ENCODE measurements around the gene SHQ1.
A peak's percentile ranks its signal among the peaks of the same experiment; 100 is the strongest.
"Not testable (repeated sequence)": the region's sequence is repeated elsewhere in the genome, so short reads cannot be mapped to it uniquely, and the experiment has no call there.

SHQ1 gene

DNA sequence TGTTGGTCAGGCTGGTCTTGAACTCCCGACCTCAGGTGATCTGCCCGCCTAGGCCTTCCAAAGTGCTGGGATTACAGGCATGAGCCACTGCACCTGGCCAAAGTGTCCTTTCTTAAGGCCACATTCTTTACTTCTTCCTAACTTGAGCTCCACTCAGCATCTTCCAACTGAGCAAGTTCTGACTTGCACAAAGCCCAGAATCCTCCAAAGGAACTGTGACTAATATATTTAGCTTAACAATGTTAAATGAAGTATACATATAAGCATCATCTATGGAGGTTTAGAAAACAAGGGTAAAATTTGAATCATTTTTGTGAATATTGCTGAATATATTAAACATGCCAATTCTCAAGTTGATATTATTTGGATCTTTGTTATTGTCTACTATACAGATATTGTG, 93.7 kb downstream of the SHQ1 start:
- DNase-seq (ENCODE audit: low read depth in 2 of 3, low spot score in 1 of 3): no peak

DNA sequence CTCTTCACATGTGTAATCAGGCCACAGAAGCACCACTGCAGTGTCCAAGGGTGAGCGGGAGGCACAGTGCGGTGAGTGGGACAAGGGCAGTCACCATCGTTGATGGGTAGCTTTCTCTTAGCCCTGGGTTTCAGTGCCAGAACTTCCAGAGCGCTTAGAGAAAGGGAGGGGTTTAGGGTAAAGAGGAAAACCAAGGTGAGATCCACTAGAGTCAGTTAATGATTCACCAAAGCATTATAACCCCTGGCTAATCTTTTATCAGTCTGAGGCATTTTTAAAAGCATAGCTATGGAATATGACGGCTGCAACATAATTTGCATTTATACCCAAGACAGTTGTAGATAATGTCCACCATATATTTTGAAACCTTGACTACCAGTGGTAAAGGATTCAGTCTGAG, 94.8 kb downstream of the SHQ1 start:
- no peak for DNase-seq (ENCODE audit: low read depth in 2 of 3, low spot score in 1 of 3)

DNA sequence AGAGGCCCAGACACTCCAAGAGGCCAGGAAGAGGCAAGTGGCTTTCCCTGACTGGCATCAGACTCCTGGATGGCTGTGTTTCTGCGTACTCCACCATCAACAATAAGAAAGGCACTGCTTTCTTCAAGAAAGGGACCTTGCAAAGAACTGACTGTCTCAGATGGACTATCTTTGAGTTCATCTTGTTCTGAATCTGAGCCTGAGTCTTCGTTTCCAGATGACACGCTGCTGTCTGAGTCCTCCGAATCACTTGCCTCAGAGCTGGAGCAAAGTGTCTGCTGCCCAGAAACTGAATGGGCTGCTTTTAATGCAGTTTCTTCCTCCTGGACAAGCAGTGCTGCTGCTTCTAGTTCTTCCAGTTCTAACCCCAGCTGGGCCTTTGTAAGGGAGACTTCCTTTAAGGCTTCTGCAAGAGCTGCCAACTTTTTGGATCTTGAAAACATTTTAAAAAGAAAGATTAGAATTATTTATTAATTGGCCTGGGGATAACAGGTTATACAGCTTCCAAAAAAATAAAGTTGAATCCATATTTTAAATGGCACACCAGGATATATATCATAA, 97.8 kb downstream of the SHQ1 start:
- DNase-seq (ENCODE audit: low read depth in 2 of 3, low spot score in 1 of 3): no peak

DNA sequence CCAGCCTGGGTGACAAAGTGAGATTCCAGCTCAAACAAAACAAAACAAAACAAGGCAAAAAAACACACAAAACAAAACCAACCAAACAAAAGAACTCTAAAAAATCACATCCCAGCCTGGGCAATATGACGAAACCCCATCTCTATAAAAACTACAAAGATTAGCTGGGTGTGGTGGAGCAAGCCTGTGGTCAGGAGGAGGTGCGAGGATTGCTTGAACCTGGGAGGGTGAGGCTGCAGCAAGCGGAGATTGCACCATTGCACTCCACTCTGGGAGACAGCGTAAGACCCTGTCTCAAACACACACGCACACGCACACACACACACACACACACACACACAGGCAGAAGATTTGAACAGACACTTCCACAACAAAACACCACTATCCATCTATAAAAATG, 99.6 kb downstream of the SHQ1 start:
- no peak for DNase-seq (ENCODE audit: low read depth in 2 of 3, low spot score in 1 of 3)

DNA sequence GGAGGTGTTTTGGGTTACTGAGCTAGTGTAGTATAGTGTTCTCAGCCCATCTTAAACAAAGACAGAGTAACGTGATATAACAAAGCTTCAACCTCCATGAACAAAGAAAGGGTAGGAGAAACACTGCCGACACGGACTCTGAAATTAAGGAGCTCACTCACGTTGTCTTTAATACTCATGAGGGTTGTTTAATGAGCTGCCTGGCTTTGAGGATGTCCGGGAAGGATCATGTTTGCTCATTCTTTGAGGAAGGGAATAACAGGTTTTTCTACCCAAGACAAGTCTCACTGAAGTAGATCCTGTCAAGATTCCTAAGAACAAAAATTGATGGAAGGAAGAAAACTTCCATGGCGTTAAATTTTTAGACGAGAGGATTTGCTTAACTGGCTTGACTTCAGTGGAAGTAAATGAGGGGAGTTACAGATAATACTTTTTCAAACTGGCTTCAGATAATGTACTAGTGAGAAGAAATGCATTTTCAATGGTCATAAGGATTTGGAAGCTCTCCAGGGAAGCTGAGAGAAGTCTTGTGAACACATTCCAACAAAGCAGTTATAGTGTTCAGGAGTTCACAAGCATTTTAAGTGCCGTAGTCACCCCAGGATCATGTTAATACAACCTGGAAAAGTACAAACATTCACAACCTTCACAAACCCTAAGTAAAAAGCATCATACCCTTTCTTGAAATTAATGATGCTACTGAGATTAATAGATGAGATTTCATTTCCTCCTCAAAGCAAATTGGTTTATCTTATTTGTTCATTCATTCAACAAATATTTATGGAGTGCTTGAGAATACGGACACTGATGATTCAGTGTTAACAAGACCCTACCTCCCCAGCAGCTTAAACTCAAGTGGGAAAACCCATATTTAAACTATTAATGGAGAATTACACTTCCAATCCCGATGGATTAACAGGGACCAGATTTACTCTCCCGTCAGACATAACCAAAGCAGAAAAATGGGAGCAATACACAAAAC, 101.5 kb downstream of the SHQ1 start:
- DNase-seq (ENCODE audit: low read depth in 2 of 3, low spot score in 1 of 3): no peak

DNA sequence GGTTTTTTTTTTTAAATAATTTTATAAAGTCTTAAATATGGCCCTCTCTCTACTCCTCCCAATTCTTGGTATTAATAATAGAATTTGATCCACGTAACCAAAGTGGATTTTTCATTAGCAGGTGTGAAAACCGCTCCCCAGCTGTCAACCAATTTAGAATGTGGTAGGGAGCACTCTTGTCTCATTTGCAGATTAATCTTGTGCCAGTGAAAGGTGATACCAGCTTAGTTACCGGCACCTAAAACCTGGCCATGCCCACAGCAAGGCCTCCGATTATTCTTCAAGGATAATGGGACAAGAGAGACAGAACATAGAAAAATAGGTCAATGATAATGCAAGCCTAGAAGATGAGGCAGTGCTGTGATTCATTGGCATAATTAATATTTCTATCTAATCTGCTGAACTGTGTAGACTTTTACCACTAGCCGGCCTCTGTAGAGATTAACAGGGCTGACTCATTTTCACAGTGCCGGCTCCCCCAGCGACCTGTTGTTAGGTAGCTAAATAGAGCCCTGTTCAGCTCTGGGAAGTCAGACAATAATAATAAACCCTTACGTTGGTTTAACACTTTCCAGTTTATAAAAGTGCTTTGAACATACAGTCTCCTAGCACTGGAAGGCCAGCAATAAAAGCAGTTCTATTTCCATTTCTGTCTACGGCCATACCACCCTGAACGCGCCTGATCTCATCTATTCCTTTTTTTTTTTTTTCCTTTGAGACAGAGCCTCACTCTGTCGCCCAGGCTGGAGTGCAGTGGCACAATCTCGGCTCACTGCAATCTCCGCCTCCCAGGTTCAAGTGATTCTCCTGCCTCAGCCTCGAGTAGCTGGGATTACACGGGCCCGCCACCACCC, 102.9 kb downstream of the SHQ1 start:
- DNase-seq (ENCODE audit: low read depth in 2 of 3, low spot score in 1 of 3): no peak

DNA sequence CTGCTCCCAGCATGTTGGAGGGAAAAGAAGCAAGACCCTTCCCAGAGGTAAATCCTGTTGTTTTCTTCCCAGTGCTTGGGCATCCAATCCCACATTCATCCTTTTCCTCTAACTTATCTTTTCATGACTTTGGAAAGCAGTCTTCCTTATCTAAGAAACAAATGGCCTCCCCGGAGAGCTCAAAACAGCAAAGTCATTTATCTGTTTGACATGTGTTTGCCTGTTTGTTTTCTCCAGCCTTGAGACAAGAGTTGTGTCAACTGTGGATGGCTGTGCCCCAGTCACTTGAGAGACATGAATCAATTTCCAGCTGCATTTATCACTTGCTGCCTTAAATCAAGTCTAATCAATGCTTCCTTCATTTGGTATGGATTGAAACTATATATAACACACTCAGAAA, 103.9 kb downstream of the SHQ1 start:
- no peak for DNase-seq (ENCODE audit: low read depth in 2 of 3, low spot score in 1 of 3)

DNA sequence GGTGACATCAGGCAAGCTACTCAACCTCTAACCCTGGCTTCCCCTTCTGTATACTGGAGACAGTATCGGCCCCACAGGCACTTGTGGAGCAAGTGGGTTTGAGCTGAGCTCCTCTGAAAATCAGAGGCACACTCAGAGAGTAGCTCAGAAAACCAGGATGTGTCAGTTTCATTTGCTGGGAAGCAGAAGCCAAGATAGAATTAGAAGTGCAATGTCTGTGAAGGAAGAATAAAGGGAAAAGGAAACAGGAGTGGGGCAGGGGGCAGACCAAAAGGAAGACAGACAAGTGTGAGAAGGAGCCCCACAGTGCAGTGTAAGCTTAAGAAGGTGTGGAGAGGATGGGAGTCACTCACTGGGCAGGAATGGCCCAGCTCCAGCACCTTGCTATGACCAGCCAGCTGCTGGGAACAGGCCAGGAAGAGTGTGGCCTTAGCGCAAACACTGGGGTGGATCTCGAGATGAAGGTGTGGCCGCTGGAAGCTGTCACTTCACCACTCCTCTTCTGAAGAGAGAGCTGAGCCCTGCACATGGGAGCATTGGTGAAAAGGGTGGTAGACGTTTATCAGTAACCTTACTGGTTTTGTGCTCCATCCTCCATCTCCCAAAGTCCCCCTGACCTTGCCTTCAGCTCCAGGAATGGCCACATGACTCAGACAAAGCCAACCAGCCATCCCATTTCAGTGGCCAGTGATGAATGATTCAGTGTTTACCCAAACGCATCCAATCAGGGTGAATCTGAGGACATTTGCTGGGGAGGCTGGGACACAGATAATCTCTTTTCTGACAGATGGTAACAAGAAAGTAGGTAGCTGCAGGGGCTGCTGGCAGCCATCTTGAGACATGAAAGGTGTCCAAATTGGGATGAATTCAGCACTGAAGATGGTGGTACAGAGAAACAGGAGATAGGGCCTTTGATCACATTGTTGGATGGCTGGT, 108.4 kb downstream of the SHQ1 start:
- DNase-seq (ENCODE audit: low read depth in 2 of 3, low spot score in 1 of 3): no peak

DNA sequence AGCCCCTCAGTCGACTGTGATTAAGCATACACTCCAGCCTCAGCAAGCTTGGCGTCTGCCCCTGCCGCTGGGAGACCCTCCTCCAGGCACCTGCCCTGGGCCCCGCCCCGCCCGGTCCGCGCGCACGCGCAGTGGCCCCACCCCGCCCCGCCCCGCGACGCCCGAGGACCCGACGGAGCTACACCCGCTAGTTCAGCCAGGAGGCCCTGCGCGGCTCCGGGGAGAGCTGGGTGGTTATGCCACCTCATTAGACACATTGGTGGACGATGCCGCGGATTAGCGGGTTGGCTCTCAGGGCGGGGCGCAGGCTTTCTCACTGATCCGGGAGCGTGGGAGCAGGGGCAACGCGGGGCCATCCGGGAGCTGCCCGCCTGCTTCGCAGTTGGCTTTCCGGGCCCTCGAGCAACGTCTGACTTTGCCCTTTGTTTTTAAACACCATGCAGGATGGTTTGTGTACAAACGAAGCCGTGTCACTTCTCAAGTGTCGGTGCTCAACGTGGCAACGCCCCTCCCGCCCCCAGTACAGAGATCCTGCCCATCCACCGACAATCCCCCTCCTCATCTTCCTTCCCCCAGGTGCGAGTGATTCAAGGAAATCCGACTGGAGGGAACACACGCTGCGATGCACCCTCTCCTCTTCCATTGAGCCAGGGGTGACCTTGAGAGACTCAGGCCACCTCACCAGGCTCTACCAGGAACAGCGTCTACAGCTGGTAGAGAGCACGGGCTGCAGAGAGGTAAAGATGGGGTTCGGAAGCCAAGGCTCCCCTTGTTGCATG, 109.3 kb downstream of the SHQ1 start:
- peak; percentile 52 to 58 (median 58) for DNase-seq (ENCODE audit: low read depth in 2 of 3, low spot score in 1 of 3)

DNA sequence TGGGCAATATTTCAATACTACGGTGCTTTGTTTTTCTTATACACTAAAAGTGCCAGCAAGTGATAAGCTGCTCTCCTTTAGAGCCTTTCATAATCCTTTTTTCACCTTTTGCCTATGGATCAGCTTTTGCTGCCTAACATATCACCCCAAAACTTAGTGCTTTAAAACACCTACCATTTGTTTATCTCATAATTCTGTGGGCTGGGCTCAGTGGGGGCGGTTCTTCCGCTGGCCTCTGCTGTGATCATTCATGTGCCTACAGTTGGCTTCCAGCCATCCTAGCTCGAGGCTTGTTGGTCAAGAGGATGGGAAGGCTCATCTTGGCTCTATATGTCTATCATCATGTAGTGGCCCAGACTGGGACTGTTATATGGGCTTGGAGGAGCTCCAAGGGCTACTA, 113.2 kb downstream of the SHQ1 start:
- not testable (repeated sequence) for DNase-seq (ENCODE audit: low read depth in 2 of 3, low spot score in 1 of 3)

DNA sequence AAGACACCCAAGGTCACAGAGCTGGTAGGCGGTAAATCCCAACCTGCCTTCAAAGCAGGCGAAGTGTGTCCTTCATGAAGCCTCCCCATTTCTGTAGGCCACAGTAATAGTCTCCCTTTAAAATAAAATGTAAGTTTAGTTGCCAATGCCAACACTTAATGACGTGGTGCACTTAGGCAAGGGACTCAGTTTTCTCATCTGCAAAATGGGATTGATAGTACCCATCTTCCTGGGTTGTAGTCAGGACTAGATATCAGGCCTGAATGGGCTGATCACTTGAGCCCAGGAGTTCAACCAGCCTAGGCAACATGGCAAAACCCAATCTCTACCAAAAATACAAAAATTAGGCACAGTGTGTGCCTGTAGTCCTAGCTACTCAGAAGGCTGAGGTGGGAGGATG, 114.6 kb downstream of the SHQ1 start:
- DNase-seq (ENCODE audit: low read depth in 2 of 3, low spot score in 1 of 3): no peak

DNA sequence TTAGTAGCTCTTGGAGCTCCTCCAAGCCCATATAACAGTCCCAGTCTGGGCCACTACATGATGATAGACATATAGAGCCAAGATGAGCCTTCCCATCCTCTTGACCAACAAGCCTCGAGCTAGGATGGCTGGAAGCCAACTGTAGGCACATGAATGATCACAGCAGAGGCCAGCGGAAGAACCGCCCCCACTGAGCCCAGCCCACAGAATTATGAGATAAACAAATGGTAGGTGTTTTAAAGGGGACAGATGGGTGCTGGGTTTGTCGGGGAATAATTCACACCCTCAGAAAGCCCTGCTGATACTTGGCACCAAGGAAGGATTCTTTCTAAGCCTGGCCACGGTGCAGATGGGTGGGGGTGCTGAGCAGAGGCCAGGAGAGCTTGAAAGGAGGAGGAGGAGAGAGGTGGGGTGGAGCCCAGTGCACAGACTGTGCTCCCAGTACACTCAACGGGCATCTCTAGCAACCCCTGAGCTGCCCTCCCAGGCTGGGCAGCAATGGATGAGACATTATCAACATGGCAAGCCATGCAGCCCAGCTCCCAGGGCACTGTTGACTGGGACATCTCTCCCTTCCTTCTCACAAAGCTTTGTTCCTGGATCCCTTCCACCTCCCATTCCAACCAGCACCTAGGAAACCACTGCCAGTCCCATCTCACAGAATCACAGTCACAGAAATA, 115.4 kb downstream of the SHQ1 start:
- DNase-seq (ENCODE audit: low read depth in 2 of 3, low spot score in 1 of 3): not testable (repeated sequence)

DNA sequence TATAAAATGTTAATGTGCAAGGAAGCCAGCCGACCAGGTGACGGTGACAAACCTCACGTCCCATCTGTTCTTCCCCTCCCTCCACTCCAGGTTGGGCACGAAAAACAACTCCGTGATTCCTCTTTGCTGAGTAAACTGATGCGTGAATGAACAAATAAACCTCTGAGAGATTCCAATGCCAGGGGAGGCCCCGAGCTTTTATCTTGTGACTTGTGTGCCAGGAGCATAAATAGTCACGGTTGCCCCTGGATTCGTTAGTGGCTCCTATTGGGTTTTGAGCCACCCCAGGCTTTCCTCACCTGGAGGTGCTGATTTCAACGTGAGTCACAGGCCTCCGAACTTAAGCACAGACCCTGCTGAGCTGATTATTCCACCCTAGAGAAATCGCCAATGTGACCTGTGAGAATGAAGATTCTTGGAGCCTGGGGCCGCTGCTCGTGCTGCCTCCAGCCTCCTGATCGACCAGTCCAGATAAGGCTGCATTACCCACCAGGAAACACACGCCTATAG, 119.2 kb downstream of the SHQ1 start:
- DNase-seq (ENCODE audit: low read depth in 2 of 3, low spot score in 1 of 3): no peak

DNA sequence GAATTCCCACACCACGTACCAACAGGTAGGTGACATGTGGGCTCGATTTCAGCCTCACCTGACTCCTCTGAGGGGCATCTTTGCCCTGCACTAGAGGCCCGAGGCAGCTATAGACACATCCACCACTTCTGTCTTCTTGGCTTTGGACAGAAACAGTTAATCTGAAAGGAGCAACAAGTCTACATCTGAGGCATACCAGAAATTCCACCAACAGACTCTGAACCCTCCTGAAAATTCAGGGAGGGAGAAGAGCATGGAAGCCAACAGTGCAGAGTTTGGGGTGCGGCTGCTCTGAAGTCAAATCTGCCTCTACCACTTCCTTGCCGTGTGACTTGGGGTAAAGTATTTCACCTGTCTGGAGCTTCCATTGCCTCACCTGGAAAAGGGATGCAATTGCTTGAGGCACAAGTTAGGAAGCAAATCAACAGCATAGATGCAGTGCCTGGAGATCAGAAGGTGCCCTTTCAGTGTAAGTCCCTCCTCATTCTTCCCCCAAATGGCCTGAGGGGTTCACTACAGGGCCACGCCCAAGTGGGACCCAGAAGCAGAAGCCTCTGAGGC, 119.8 kb downstream of the SHQ1 start:
- no peak for DNase-seq (ENCODE audit: low read depth in 2 of 3, low spot score in 1 of 3)

DNA sequence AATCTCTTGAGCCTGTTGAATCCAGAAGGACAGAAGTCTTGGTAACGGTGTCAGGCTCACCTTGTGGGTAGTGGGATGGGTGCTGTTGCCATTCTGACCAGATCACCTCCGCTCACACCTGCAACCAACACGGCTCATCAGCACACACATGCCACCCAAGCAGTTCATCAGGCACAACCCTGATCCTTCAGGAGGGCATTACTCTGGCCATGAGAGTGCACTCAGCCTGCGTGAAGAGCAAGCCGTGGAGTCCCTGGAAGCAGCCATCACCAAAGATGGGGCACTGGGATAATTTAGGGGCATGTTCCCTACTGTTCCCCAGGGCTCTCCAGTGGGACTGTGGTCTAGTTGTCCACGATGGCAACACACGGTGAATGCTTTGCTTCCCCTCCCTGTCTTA, 120.5 kb downstream of the SHQ1 start:
- DNase-seq (ENCODE audit: low read depth in 2 of 3, low spot score in 1 of 3): no peak

DNA sequence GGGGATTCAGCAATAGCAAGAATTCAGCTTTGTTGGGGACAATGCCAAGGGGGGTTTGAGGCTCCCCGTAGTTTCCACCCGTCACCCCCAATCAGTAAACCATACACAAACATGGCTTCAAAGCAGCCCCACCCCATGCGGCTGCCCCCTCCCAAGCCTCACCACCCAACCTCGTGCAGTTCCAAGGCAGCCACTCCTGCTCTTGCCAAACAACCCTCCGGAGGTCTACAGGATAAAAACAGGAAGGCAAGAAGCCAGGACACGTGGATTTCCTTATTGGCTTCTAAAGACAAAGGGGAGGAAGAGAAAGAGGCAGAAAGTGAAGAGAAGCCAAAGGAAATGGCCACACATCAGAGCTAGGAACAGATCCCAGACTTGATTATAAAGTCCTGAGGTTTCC, 121.1 kb downstream of the SHQ1 start:
- no peak for DNase-seq (ENCODE audit: low read depth in 2 of 3, low spot score in 1 of 3)

DNA sequence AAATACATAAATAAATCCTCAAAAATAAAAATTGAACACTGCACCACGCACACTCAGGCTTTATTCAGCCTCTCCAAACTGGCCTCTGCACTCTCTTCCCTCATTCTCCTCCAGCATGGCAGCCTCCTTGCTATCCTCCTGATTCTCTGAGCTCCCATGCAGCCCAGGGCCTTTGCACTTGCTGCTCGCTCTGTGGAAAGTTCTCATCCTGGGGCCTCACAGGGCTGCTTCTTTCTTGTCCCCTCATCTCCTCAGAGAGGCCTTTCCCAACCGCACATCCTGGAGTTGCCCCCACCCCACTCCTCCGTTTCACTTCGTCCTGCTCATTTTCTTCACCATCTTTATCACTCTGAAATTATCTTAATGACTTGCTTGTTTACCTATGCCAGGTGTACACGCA, 123.0 kb downstream of the SHQ1 start:
- no peak for DNase-seq (ENCODE audit: low read depth in 2 of 3, low spot score in 1 of 3)

DNA sequence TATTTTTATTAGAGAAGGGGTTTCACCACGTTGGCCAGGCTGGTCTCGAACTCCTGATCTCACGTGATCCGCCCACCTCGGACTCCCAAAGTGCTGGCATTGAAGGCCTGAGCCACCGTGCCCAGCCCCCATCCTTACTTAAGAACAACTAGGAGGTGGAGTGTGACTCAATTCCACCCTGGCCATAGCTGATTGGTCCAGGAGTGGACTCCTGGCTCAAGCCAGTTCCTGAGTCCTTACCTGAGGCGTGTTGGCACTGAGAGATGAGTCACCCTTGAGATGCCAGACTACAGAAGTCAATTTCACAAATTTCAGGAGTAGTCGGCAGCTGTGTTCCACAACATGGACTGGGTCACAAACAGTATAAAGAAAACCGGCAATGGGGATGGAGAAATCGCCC, 124.2 kb downstream of the SHQ1 start:
- DNase-seq (ENCODE audit: low read depth in 2 of 3, low spot score in 1 of 3): no peak

Measured in stimulated activated CD4-positive, alpha-beta T cell treated with anti-CD3 and anti-CD28 coated beads, Interleukin-12 subunit alpha, Interleukin-12 subunit beta, amount 100 ng/mL, for 48 hours (primary cell).